Progenitor cell of endocrine pancreas (in vitro differentiated cells): Measurements from ENCODE around the gene ROR2. TPM values are rescaled to one million over a fixed set of nuclear protein-coding genes. Genes with fewer than 3 reads are reported as not detected.

Experiments
- DNase-seq: peaks from one replicate; pipeline ENCODE4 v3.0.0; 2021; ENCODE audit warnings: low spot score; ENCODE audit not compliant: unreplicated experiment
- H3K27ac Mint-ChIP-seq: 2 replicates; pipeline ENCODE4 v1.8.0; 2021; ENCODE audit warnings: mild to moderate bottlenecking, moderate library complexity, mixed read lengths
- H3K27me3 Mint-ChIP-seq: 2 replicates; pipeline ENCODE4 v1.8.0; 2021; ENCODE audit warnings: mixed read lengths
- H3K36me3 Mint-ChIP-seq: 2 replicates; pipeline ENCODE4 v1.8.0; 2022; ENCODE audit warnings: mixed read lengths; ENCODE audit not compliant: insufficient read depth
- H3K4me1 Mint-ChIP-seq: 2 replicates; pipeline ENCODE4 v1.8.0; 2021; ENCODE audit warnings: low read depth, mixed read lengths
- H3K4me3 Mint-ChIP-seq: 2 replicates; pipeline ENCODE4 v1.8.0; 2021; ENCODE audit warnings: low read depth, mild to moderate bottlenecking, moderate library complexity, mixed read lengths
- H3K9me3 Mint-ChIP-seq: 2 replicates; pipeline ENCODE4 v1.8.0; 2021; ENCODE audit warnings: low read depth, mixed read lengths
- total RNA-seq: library from RNA; stranded (reverse); gene quantifications from 2 replicates; pipeline ENCODE4 v1.2.1, GENCODE V29; 2021
- TF ChIP-seq, protein P1 (sequence below): fragments of 200-600 bp; sonication (generic); IDR thresholded peaks from one replicate; pipeline ENCODE4 v1.5.0; 2021; ENCODE audit warnings: antibody characterized with exemption, mild to moderate bottlenecking; ENCODE audit not compliant: unreplicated experiment

The ROR2 gene
- total RNA-seq, 1 donor from 2014 or later: 23.6 TPM

DNA sequence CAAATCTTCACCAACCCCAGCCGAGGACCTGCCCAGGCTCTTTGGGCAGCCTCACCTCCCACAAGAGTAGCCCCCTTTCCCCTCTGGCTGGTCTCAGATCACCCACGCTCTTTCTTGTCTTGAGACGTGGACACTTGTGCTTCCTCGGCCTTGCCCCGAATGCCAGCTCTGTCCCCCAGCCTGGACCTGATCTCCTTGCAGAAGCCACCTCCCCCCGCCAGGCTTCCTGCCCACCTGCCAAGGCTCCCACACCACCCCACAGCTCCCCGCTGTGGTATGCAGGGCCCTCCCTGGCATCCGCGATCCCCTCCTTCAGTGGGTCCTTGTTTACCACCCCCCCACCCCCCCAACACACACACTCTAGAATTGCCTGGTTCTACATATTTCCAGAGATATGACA lies 133.7 kb downstream of the ROR2 start:
- H3K27ac Mint-ChIP-seq: peak overlapping the region; percentile 79
- peaks cover under 1% of the 10 kb centered on the region for H3K36me3 Mint-ChIP-seq
- no peaks in the 10 kb centered on the region for H3K9me3 Mint-ChIP-seq
- DNase-seq: no peak
- peaks cover 52% of the 10 kb centered on the region for H3K4me1 Mint-ChIP-seq
- TF ChIP-seq, protein P1, sequence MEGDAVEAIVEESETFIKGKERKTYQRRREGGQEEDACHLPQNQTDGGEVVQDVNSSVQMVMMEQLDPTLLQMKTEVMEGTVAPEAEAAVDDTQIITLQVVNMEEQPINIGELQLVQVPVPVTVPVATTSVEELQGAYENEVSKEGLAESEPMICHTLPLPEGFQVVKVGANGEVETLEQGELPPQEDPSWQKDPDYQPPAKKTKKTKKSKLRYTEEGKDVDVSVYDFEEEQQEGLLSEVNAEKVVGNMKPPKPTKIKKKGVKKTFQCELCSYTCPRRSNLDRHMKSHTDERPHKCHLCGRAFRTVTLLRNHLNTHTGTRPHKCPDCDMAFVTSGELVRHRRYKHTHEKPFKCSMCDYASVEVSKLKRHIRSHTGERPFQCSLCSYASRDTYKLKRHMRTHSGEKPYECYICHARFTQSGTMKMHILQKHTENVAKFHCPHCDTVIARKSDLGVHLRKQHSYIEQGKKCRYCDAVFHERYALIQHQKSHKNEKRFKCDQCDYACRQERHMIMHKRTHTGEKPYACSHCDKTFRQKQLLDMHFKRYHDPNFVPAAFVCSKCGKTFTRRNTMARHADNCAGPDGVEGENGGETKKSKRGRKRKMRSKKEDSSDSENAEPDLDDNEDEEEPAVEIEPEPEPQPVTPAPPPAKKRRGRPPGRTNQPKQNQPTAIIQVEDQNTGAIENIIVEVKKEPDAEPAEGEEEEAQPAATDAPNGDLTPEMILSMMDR: no peak
- no peak overlapping the region for H3K4me3 Mint-ChIP-seq
- H3K27me3 Mint-ChIP-seq: no peaks in the 10 kb centered on the region

GRCh38 chr9:91815896-91816295 lies 134.1 kb downstream of the ROR2 start:
- no peaks in the 10 kb centered on the region for H3K36me3 Mint-ChIP-seq

DNA sequence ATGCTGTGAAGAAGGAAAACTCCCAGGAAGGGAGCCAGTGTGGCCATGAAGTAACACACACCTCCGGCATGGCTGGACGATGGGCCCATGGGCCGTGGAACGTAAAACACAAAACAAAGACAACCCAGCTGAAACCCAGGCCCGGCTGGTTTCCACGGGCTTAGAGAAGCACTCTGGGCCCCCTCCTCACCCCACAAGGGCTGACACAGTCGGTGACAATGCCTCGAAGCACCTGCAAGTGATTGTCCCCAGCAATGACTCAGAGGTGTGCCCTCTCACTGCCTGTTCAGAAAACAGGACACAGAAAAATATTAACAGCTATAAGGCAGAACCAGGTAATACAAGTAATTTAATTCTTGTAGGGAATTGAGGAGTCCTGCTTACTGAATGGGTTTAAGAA lies 135.3 kb downstream of the ROR2 start:
- TF ChIP-seq, protein P1: no peak
- Mint-ChIP-seq H3K4me3 (no peak overlapping the region), H3K9me3 (no peaks in the 10 kb centered on the region), H3K27ac (peak overlapping the region; percentile 23), H3K27me3 (no peaks in the 10 kb centered on the region), H3K36me3 (no peaks in the 10 kb centered on the region), H3K4me1 (peaks cover 53% of the 10 kb centered on the region)
- no peak for DNase-seq

More at GRCh38 chr9:91815896-91816295, 134.1 kb downstream of the ROR2 start:
- H3K27ac Mint-ChIP-seq: peak overlapping the region; percentile 79
- no peaks in the 10 kb centered on the region for H3K27me3 Mint-ChIP-seq
- peak overlapping the region; percentile 5 for H3K4me3 Mint-ChIP-seq
- TF ChIP-seq, protein P1: no peak
- H3K4me1 Mint-ChIP-seq: peaks cover 52% of the 10 kb centered on the region
- no peak for DNase-seq
- H3K9me3 Mint-ChIP-seq: no peaks in the 10 kb centered on the region

- DNase-seq: no peak
- Mint-ChIP-seq H3K27me3 (no peaks in the 10 kb centered on the region), H3K4me3 (no peak overlapping the region), H3K27ac (peak overlapping the region; percentile 21), H3K36me3 (no peaks in the 10 kb centered on the region), H3K9me3 (no peaks in the 10 kb centered on the region), H3K4me1 (peaks cover 53% of the 10 kb centered on the region)
- TF ChIP-seq, protein P1: no peak
Measured at GRCh38 chr9:91814201-91814600, 135.8 kb downstream of the ROR2 start.

GRCh38 chr9:91813176-91813795 lies 136.7 kb downstream of the ROR2 start:
- Mint-ChIP-seq H3K4me3 (no peak overlapping the region), H3K9me3 (no peaks in the 10 kb centered on the region), H3K4me1 (peaks cover 54% of the 10 kb centered on the region), H3K27me3 (no peaks in the 10 kb centered on the region), H3K36me3 (peaks cover 1% of the 10 kb centered on the region), H3K27ac (peak overlapping the region; percentile 75)
- DNase-seq: no peak
- TF ChIP-seq, protein P1: no peak
